Tibial artery (tissue), 4 donors: Measurements from ENCODE around the gene BATF.

ENCODE experiments used
- DNase-seq, 2 donors: peaks; one replicate each; pipeline ENCODE4 v3.0.0-alpha.2; 2019
- H3K27ac ChIP-seq, 2 donors: fragments of 200-600 bp; sonication (generic) in 1 of 2; 1 replicate in 1 of 2; 2 replicates in 1 of 2; pipeline ENCODE4 v1.5.1; 2018 to 2019; ENCODE audit warnings: mild to moderate bottlenecking in 1 of 2
- H3K27me3 ChIP-seq, 2 donors: fragments of 200-600 bp; sonication (generic) in 1 of 2; one replicate each; pipeline versions ENCODE4 v1.5.1 to v1.6.0; 2016 to 2019
- H3K36me3 ChIP-seq, 3 donors: fragments of 200-600 bp; sonication (generic) in 2 of 3; one replicate each; pipeline ENCODE4 v1.5.1; 2016 to 2019; ENCODE audit warnings: mild to moderate bottlenecking in 2 of 3
- H3K4me1 ChIP-seq, 4 donors: fragments of 200-600 bp; sonication (generic) in 2 of 4; 1 replicate in 3 of 4; 2 replicates in 1 of 4; pipeline ENCODE4 v1.5.1; 2016 to 2019
- H3K4me3 ChIP-seq, 2 donors: fragments of 200-600 bp; sonication (generic) in 1 of 2; 1 replicate in 1 of 2; 2 replicates in 1 of 2; pipeline ENCODE4 v1.5.1; 2018 to 2019; ENCODE audit warnings: mild to moderate bottlenecking in 2 of 2
- H3K9me3 ChIP-seq, 3 donors: fragments of 200-600 bp; sonication (generic) in 1 of 3; one replicate each; pipeline ENCODE4 v1.5.1; 2016 to 2019
- CTCF ChIP-seq, 2 experiments: fragments of 200-600 bp in 1 of 2; fragments of 450-650 bp in 1 of 2; IDR thresholded peaks; one replicate each; pipeline ENCODE4 v1.5.1; 2017 to 2019; ENCODE audit warnings: antibody characterized with exemption in 2 of 2, mild to moderate bottlenecking in 1 of 2, moderate library complexity in 1 of 2
- intact Hi-C: fragments of 100-400 bp; cut with DNase I; formaldehyde crosslinking; loops from one replicate; pipeline ENCODE4 v1.15.0; 2023; ENCODE audit warnings: low total_unique reads

The BATF gene

GRCh38 chr14:75589931-75590330, 67.7 kb downstream of the BATF start:
- intact Hi-C loops = no loop called here
- Histone ChIP-seq H3K4me1 (no peaks in the 10 kb centered on the region), H3K27me3 (no peaks in the 10 kb centered on the region), H3K9me3 (no peaks in the 10 kb centered on the region), H3K27ac (no peak overlapping the region), H3K4me3 (no peak overlapping the region), H3K36me3 (no peaks in the 10 kb centered on the region)
- TF ChIP-seq CTCF (IDR thresholded peaks at IDR 0.05) = no peak
- no peak for DNase-seq

- H3K27me3 ChIP-seq = peaks cover 0 to 2% of the 10 kb centered on the region in 2 donors
- H3K27ac ChIP-seq = no peak overlapping the region
- DNase-seq = no peak
- H3K36me3 ChIP-seq = no peaks in the 10 kb centered on the region
- intact Hi-C loops = no loop called here
- no peaks in the 10 kb centered on the region for H3K4me1 ChIP-seq
- TF ChIP-seq CTCF (IDR thresholded peaks at IDR 0.05) = no peak
- no peak overlapping the region for H3K4me3 ChIP-seq
- H3K9me3 ChIP-seq = no peaks in the 10 kb centered on the region
These were observed 69.2 kb downstream of the BATF start for GRCh38 chr14:75591331-75591946.

- no peak for TF ChIP-seq CTCF (IDR thresholded peaks at IDR 0.05)
- H3K36me3 ChIP-seq = no peaks in the 10 kb centered on the region
- H3K9me3 ChIP-seq = no peaks in the 10 kb centered on the region
- H3K27ac ChIP-seq = no peak overlapping the region
- no peak for DNase-seq
- intact Hi-C loops = no loop called here
- peaks cover 0 to 2% of the 10 kb centered on the region in 2 donors for H3K27me3 ChIP-seq
- H3K4me3 ChIP-seq = no peak overlapping the region
- H3K4me1 ChIP-seq = no peaks in the 10 kb centered on the region
These were observed 69.8 kb downstream of the BATF start for GRCh38 chr14:75591987-75592575.

GRCh38 chr14:75595226-75595625, 73.0 kb downstream of the BATF start:
- no peaks in the 10 kb centered on the region for H3K4me1 ChIP-seq
- H3K4me3 ChIP-seq = no peak overlapping the region
- no peak for TF ChIP-seq CTCF (IDR thresholded peaks at IDR 0.05)
- no peaks in the 10 kb centered on the region for H3K9me3 ChIP-seq
- no peak overlapping the region for H3K27ac ChIP-seq
- H3K27me3 ChIP-seq = peaks cover 0 to 2% of the 10 kb centered on the region in 2 donors
- intact Hi-C loops = no loop called here
- H3K36me3 ChIP-seq = no peaks in the 10 kb centered on the region
- DNase-seq = no peak
